Measurements from ENCODE around the gene HTRA3.

The HTRA3 gene

DNA sequence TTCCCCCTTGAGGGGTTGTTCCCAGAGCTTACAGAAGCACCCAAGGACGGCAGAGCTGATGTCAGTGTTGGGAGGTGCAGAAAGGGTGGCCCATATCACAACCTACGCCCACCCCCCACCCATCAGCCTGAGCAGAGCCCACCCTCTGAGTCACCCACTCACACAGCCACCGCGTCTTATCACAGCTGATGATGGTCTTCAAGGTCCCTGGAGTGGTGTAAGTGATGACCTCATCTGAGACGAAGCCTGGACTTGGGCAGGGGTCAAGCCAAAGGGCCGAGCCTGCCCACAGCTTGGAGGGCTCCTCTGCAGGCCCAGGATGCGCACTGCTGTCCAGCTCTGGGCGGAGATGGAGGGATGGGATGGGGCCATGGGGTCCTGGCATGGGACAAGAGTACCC is 3.0 kb upstream of the HTRA3 start:
- no peak for DNase-seq (ENCODE audit: low read depth in 2 of 2)

GRCh38 chr4:8267077-8267476 is 2.5 kb upstream of the HTRA3 start:
- no peak for DNase-seq (ENCODE audit: low read depth in 2 of 2)

DNA sequence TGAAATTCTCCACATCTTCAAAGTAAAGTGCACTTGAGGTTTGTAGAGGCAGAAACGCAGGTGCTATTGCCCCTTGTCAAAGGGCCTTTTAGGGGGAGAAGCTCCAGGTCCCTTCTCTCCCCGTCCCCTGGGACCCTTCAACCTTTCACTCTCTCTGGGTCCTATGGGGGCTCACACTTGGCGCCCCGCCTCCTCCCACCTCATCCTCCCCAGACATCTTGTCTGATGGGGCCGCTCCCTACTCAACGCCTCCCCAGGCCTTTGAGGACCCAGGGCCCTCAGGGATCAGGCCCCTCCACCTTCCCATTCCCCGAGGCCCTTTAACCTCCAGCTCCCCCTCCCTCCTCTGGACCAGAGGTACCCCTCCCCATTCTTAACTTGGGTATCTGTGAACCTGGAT is 1.3 kb upstream of the HTRA3 start:
- no peak for DNase-seq (ENCODE audit: low read depth in 2 of 2)

DNA sequence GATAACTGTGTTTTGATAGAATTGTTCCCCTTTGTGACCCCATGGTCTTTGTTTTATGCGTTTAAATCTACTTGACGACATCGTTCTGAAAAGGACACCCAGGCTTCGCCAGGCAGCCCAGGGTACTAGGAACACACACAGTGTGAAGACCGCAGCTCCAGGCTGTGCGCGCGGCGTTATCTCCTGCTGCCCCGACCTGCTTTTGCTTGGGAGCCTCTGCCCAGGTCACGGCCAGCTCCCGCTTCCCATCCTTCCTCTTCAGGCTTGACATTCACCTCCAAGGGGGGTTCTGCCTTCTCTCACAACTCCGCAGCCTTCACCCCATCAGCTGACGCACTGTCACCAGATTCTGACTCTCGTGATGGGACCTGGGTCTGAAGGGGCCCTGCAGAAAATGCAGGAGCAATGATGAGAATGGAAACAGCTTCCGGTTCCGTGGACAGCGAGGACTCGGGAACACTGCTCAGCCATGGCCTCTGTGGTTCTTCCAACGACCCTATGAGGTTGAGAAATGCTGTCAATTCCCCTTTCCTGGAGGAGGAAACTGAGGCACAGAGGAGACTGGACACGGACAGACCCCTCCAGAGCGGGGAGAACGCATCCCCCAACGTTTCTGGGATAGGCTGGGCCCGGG is 536 bp upstream of the HTRA3 start:
- DNase-seq (ENCODE audit: low read depth in 2 of 2), result no peak

DNA sequence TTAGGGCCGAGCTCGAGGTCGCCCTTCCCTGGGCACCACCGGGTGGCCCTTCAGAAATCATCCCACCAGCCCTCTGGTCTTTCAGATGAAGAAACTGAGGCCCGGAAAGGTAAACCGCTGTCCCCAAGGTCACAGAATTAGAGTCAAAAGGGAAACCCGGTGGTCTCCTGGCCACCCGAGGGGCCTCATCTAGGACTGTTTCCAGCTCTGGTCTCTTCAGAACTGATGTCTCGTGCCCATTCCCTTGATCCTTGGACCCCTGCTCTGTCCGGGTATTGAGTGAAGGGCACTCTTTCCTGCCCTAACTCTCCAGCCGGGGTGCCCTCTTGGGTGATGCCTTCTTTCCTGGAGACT is 841 bp downstream of the HTRA3 start:
- DNase-seq (ENCODE audit: low read depth in 2 of 2), result no peak

DNA sequence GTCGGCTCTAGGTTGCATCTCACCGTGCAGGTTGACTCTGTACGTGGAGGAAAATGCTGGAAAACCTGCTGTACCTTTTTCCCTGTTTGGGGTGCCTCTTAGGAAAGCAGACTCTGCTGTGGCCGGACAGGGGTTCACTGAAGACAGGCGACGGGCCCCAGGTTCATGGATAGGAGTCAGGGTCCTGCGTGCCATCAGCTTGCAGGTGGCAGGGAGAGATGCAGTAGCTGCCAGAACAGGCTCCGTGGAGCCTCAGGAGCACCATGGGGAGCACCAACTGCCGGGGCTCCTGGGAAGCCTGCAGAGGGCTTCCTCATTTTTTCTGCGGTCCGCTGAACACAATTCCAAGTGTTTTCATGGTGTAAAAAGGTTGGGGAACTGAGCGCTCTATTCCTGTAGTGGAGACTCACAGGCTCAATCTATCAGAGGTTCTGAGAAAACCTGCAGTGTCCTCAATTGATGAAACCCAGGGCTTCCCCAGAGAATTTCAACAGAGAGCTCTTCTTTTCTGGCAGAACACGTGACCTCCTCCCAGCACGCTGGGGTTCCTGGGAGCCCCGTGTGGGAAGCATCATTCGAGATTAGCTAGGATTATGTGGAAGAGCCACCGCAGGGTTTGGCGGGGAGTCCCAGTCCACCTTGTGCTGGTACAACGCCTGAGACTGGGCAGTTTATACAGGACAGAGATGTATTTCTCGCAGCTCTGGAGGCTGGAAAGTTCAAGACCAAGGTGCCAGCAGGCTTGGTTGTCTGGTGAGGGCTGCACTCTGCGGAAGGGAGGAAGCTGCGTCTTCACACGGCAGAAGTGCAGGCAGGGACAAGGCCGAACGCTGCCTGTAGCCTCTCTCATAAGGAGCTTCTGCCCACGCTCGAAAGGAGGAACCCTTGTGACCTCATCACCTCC is 1.6 kb downstream of the HTRA3 start:
- DNase-seq (ENCODE audit: low read depth in 2 of 2), result no peak

DNA sequence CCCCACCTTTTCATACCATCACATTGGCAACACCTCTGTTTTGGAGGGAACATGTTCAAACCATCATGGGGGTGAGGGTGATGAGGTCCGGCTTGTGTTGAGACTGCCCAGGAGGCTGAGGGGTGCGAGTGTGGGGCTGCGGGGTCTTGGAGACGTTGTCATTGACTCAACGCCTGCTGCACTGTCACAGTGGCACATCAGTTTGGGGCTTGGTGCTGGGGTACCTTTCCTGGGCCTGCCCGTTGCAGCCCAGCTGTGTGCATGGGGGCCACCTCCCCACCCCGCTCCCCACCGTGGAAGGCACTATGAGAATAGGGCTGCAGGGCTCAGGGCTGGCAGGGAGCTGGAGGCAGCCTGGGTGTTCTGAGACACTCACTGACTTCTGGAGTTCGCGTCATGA is 2.3 kb downstream of the HTRA3 start:
- no peak for DNase-seq (ENCODE audit: low read depth in 2 of 2)

DNA sequence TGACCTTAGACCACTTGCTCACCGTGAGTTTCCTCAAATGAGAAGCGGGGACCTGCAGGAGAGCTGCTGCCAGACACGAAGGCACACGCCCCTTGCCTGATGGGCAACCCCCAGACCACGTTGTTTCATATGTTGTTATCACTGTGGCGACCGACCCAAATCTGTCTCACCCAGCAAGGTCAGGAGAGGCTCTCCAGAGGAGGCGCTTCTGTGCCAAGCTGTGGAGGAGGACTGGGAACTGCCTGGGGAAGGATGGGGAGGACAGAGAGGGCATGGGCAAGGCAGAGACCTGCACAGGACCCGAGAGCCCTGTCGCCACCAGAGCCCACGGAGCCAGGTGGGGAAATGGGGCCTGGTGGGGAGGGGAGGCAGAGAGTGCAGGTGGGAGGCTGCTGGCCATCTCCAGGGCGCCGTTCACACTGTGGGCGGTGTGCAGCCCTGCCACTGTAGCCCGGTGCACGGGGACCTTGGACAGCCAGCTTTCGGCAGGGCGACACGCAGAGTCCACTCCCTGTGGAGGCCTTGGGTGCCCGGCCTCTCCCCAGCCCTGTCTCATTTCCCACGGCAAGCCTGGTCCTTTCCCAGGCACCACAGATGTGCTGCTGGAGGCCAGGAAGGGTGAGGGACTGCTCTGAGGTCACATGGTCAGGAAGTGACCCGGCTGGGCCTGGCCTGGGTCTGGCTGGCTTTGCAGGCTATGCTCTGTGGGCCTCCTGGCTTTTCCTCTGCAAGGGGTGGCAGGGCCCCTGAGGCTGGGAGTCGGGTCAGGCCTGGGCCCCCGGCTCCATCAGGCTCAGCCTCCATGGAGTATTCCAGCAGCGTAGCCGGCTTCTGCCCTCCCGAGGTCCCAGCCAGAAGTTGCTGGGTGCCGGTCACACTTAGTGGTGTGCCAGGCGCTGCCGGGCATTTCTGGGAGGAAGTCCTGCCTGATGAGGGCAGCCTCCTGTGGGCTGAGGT is 3.2 kb downstream of the HTRA3 start:
- DNase-seq (ENCODE audit: low read depth in 2 of 2), result no peak

GRCh38 chr4:8273450-8273849 is 3.9 kb downstream of the HTRA3 start:
- no peak for DNase-seq (ENCODE audit: low read depth in 2 of 2)

GRCh38 chr4:8274066-8274652 is 4.6 kb downstream of the HTRA3 start:
- DNase-seq (ENCODE audit: low read depth in 2 of 2), result no peak

- no peak for DNase-seq (ENCODE audit: low read depth in 2 of 2)
Observed at GRCh38 chr4:8274765-8275547, 5.4 kb downstream of the HTRA3 start.

DNA sequence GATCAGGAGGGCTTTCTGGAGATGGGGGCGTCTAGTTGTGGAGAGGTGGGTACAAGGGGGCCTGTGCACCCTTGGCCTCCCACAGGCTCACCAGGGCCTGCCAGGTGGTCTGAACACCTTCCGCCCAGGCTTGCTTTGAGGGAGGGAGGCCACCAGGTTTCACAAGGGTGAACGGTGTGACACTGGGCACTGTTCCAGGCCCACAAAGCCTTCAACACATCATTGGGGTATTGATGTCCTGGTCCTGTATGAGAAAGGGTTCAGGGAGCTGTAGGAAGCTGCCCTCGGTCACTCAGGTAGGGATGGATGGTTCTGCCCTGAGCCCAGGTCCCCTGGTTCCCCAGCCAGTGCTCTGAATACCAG is 6.0 kb downstream of the HTRA3 start:
- no peak for DNase-seq (ENCODE audit: low read depth in 2 of 2)

DNA sequence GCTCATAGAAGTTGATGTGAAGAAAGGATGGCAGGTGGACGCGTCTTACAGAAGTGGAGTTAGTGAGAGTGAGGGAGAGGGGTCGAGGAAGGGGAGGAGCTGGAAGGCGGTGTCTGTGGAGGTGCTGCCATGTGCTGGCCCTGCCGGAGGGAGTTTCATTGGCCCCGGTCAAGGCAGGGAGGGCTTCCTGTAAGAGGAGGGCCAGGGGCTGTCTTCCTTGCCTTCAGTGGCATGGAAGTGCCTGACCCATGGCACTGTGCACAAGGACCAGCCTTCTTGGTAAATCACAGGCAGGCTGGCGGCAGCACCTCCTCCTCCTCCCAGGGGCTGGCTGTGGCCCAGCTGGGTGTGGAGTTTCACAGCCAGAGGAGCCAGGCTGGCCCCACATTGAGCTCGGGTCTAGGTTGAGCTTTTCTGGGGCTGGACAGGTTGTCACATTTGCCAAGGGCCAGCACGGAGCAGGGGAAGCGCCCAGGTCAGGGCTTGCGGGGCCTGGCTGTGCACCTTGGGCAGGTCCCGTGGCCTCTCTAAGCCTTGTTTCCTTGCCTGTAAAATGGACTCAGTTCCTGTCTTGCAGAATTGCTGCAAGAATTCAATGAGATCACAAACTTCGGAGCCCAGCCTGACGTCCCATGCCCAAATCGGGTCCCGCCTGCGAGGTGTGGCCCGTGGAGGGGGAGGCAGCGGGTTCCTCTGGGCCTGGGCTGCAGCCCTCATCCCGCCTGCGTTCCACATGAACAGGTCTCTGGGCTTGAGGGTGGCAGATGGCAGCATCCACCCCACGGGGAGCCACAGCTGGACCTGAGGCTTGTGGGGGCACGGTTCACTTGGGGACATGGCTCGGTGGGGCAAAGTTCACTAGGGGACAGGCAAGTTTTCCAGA is 7.0 kb downstream of the HTRA3 start:
- DNase-seq (ENCODE audit: low read depth in 2 of 2), result no peak

- DNase-seq (ENCODE audit: low read depth in 2 of 2), result no peak
Observed at GRCh38 chr4:8277356-8278008, 7.9 kb downstream of the HTRA3 start.

DNA sequence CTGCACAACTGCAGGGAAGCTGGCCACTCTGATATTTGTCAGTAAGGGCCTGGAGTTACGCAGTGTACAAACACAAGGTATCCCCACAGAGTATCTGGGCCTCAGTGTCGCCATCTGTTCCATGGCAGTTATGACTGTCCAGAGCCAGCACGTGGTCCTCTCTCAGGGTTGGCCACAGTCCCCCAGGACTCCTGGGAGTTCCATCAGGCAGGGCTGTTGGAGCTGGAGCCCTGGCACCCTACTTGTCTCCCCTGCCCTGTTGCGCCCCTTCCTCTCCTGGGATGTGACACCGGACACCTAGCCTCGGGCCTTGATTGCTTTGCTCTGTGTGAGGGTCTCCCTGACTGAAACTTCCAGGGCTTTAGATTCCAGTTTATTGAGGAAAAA is 8.4 kb downstream of the HTRA3 start:
- DNase-seq (ENCODE audit: low read depth in 2 of 2), result no peak

DNA sequence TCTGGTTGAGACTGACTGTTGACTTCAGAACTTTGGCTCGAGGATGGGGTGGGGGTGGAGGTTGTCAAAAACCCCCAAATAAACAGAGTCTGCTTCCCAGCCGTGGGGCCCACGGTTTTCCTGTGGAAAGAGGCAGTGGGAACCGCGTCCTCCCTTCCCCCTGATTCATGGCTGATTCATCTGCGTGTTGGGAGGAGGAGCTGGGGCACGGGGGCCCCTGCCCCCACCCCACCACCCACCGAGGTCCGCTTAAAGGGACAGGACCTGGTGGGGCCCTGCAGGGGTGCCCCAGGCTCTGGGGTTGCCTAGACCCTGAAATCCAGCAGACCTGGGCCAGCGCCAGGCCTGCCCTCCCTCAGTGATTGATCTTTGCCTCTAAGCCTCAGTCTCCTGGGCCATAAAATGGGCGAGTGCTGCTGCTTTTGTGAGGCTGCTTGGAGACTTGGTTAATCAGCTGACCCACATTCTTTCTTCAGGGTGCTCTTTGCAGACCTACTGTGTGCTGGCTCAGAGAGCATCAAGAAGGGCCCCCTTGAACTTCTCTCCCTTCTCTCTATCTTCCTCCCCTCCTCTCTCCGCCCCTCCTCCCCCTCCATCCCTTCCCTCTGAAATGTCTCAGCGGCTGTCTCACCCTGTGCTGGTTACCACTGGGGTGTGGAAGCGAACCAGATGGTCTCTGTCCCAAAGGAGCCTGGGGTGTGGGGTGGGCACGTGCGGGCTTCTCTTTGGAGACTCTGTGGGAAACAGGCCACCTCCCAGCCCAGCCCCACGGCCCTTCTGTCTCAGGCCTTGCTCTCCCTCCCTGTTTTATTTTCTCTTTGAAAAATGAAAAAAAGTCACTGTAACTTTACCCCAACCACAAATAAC is 9.1 kb downstream of the HTRA3 start:
- no peak for DNase-seq (ENCODE audit: low read depth in 2 of 2)

GRCh38 chr4:8279321-8280157 is 10.0 kb downstream of the HTRA3 start:
- DNase-seq (ENCODE audit: low read depth in 2 of 2), result no peak

Measured in stimulated activated CD8-positive, alpha-beta memory T cell treated with anti-CD3 and anti-CD28 coated beads, Interleukin-7, amount 100 ng/mL, for 4 hours (primary cell).